ENCODE data around the gene WDR54.

- TF ChIP-seq, protein P1, sequence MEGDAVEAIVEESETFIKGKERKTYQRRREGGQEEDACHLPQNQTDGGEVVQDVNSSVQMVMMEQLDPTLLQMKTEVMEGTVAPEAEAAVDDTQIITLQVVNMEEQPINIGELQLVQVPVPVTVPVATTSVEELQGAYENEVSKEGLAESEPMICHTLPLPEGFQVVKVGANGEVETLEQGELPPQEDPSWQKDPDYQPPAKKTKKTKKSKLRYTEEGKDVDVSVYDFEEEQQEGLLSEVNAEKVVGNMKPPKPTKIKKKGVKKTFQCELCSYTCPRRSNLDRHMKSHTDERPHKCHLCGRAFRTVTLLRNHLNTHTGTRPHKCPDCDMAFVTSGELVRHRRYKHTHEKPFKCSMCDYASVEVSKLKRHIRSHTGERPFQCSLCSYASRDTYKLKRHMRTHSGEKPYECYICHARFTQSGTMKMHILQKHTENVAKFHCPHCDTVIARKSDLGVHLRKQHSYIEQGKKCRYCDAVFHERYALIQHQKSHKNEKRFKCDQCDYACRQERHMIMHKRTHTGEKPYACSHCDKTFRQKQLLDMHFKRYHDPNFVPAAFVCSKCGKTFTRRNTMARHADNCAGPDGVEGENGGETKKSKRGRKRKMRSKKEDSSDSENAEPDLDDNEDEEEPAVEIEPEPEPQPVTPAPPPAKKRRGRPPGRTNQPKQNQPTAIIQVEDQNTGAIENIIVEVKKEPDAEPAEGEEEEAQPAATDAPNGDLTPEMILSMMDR (IDR thresholded peaks at IDR 0.05; ENCODE audit: low read depth, low read length), result no peak
- no peak for TF ChIP-seq POLR2A (IDR thresholded peaks at IDR 0.05; ENCODE audit: extremely low read depth, insufficient read length)
- no peak for TF ChIP-seq MYC (IDR thresholded peaks at IDR 0.05; ENCODE audit: low read depth, low read length)
Observed at GRCh38 chr2:74462054-74462785, 40.7 kb downstream of the WDR54 start.

All from NB4 (cell line).